Measurements from ENCODE around the gene CFAP20.
A peak's percentile ranks its signal among the peaks of the same experiment; 100 is the strongest.

The CFAP20 gene

GRCh38 chr16:58129097-58129936 lies at the start of gene CFAP20:
TSS of gene CFAP20 (minus strand) at chr16:58129381. CDS start at chr16:58129115, 266 bp downstream.
- peak; percentile 98 for DNase-seq

GRCh38 chr16:58177353-58177710 lies 48.2 kb upstream of the CFAP20 start:
- DNase-seq, result peak; percentile 12

- DNase-seq, result peak; percentile 23
These were observed 47.6 kb upstream of the CFAP20 start for GRCh38 chr16:58176608-58177352.

- no peak for DNase-seq
These were observed 41.0 kb upstream of the CFAP20 start for GRCh38 chr16:58170223-58170622.

- no peak for DNase-seq
These were observed 31.7 kb upstream of the CFAP20 start for GRCh38 chr16:58160855-58161254.

- DNase-seq, result no peak
These were observed 29.5 kb upstream of the CFAP20 start for GRCh38 chr16:58158725-58159124.

- DNase-seq, result no peak
These were observed 28.9 kb upstream of the CFAP20 start for GRCh38 chr16:58157951-58158540.

GRCh38 chr16:58157239-58157638 lies 28.1 kb upstream of the CFAP20 start:
- DNase-seq, result no peak

- DNase-seq, result no peak
These were observed 26.7 kb upstream of the CFAP20 start for GRCh38 chr16:58155839-58156238.

- no peak for DNase-seq
These were observed 25.2 kb upstream of the CFAP20 start for GRCh38 chr16:58154345-58154744.

- DNase-seq, result no peak
These were observed 23.2 kb upstream of the CFAP20 start for GRCh38 chr16:58152246-58152868.

- DNase-seq, result no peak
These were observed 19.3 kb upstream of the CFAP20 start for GRCh38 chr16:58148526-58148925.

GRCh38 chr16:58148099-58148498 lies 18.9 kb upstream of the CFAP20 start:
- no peak for DNase-seq

GRCh38 chr16:58138852-58139251 lies 9.7 kb upstream of the CFAP20 start:
- DNase-seq, result no peak

- DNase-seq, result no peak
These were observed 8.4 kb upstream of the CFAP20 start for GRCh38 chr16:58137581-58137980.

GRCh38 chr16:58128711-58129096 lies 477 bp downstream of the CFAP20 start:
- DNase-seq, result peak; percentile 40

- no peak for DNase-seq
These were observed 975 bp downstream of the CFAP20 start for GRCh38 chr16:58128181-58128631.

GRCh38 chr16:58127634-58128033 lies 1.5 kb downstream of the CFAP20 start:
- DNase-seq, result no peak

GRCh38 chr16:58127033-58127556 lies 2.1 kb downstream of the CFAP20 start:
- DNase-seq, result no peak

- DNase-seq, result no peak
These were observed 2.7 kb downstream of the CFAP20 start for GRCh38 chr16:58126451-58126961.

- no peak for DNase-seq
These were observed 3.3 kb downstream of the CFAP20 start for GRCh38 chr16:58125781-58126335.

- DNase-seq, result no peak
These were observed 4.1 kb downstream of the CFAP20 start for GRCh38 chr16:58125041-58125440.

- no peak for DNase-seq
These were observed 4.6 kb downstream of the CFAP20 start for GRCh38 chr16:58124601-58124915.
